ENCODE measurements around the gene SGK2. TPM values are rescaled to one million over a fixed set of nuclear protein-coding genes. Genes with fewer than 3 reads are reported as not detected.
"Not testable (repeated sequence)": the region's sequence is repeated elsewhere in the genome, so short reads cannot be mapped to it uniquely, and the experiment has no call there.

Gene SGK2
- total RNA-seq, 1 experiment from 2014 or later = not detected

DNA sequence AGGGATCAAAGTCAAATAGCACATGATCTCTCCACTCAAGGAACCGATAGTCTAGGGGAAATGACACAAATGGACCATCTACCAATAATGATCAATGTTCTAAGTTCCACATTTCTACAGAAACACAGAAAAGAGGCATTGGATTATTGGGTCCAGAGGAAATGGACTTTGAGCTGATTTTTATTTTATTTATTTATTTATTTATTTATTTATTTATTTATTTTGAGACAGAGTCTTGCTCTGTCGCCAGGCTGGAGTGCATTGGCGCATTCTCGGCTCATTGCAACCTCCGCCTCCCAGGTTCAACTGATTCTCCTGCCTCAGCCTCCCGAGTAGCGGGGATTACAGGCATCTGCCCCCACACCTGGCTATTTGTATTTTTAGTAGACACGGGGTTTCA is 43.1 kb downstream of the SGK2 start:
- not testable (repeated sequence) for DNase-seq (ENCODE audit: low read depth)

DNA sequence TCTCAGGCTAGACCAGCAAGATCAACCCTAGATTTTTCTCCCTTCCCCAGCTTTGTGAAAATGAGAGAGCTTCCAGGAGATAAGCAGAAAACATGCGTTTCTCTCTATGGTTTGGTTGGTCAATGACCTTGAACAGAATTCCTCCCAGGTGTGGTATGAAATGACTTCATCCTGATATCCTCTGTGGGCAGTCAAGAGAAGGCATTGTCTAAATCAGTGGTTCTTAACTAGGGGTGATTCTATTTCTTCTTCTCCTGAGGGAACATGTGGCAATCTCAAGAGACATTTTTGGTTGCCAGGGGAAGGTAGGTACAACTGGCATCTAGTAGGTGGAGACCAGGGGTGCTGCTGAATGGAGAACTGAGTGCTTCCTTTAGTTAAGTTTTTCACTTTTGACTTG is 44.3 kb downstream of the SGK2 start:
- DNase-seq (ENCODE audit: low read depth) = no peak

DNA sequence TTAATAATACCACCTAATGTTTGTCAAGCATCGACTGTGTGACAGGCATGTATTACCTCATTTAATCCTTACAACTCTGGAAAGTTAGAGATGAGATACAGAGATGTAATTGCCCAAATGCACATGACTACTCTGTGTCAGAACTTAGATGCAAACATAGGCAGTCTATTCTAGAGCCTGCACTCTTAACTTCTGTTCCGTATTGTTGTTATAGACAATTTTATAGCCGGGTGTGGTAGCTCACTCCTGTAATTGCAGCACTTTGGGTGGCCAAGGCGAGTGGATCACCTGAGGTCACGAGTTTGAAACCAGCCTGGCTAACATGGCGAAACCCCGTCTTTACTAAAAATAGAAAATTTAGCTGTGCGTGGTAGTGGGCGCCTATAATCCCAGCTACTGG is 46.9 kb downstream of the SGK2 start:
- DNase-seq (ENCODE audit: low read depth) = no peak

DNA sequence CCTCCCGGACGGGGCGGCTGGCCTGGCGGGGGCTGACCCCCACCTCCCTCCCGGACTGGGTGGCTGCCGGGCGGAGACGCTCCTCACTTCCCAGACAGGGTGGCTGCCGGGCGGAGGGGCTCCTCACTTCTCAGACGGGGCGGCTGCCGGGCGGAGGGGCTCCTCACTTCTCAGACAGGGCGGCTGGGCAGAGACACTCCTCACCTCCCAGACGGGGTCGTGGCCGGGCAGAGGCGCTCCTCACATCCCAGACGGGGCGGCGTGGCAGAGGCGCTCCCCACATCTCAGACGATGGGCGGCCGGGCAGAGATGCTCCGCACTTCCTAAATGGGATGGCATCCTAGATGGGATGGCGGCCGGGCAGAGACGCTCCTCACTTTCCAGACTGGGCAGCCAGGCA is 48.5 kb downstream of the SGK2 start:
- not testable (repeated sequence) for DNase-seq (ENCODE audit: low read depth)

DNA sequence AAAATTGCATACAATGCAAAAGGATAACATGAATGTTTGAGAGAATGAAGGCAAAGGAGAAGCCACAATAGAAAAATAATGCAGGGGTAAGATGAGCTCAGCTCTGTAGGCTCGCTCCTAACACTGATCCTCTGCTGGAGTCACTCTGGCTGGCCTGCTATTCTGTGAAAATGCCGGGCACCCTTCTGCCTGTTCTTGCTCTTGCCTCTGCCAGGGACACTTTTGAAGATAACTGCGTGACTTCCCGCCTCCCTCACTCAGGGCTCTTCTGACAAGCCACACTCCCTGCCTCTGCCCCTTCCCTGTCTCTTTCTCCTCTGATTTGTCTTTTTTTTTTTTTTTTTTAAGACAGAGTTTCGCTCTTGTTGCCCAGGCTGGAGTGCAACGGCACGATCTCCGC is 72.8 kb downstream of the SGK2 start:
- no peak for DNase-seq (ENCODE audit: low read depth)

Other genes with a start within 250 kb of the SGK2 start
- 43.3 and 51.2 TPM in 2 replicates for gene SRSF6, start 101.1 kb upstream of the SGK2 start, total RNA-seq (2014; rRNA removed; shearing (Covaris generic))
- gene L3MBTL1, start 51.3 kb upstream of the SGK2 start, total RNA-seq (2014; rRNA removed; shearing (Covaris generic)) = 1.3 and 2.9 TPM in 2 replicates
- 71.4 and 77.5 TPM in 2 replicates for gene IFT52, start 31.9 kb downstream of the SGK2 start, total RNA-seq (2014; rRNA removed; shearing (Covaris generic))
- gene MYBL2, start 108.1 kb downstream of the SGK2 start, total RNA-seq (2014; rRNA removed; shearing (Covaris generic)) = 53.1 and 53.5 TPM in 2 replicates
- gene GTSF1L, start 168.0 kb downstream of the SGK2 start, total RNA-seq (2014; rRNA removed; shearing (Covaris generic)) = not detected in 2 replicates

All from RPMI7951 (cell line).